Activated CD8-positive, alpha-beta memory T cell treated with anti-CD3 and anti-CD28 coated beads, Interleukin-2, amount 50 U/mL, for 1 hour (primary cell): ENCODE data around the gene GIN1.
"Not testable (repeated sequence)": the region's sequence is repeated elsewhere in the genome, so short reads cannot be mapped to it uniquely, and the experiment has no call there.

Experiments used
- DNase-seq: peaks from one replicate; pipeline ENCODE4 v3.0.0-alpha.2; 2020; ENCODE audit errors: extremely low read depth

Gene GIN1

DNA sequence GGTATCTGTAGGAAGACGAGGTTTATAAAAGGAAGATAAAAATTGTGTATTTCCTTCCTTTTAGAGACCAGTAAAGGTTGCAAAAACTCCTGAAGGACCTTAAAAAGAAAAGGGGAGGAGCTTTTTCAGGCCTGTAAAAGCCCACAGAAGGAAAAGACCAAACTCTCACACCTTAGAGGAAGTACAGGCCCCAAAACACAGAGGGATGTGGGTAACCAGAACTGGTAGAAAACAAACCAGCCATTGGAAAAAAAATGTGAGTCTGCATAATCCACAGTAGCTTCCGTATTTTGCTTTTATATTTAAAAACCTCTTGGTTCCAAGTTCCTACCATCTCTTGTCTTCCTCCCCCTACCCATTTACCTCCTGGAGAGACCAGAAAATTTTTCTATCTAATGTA lies 8.5 kb downstream of the GIN1 start:
- no peak for DNase-seq

DNA sequence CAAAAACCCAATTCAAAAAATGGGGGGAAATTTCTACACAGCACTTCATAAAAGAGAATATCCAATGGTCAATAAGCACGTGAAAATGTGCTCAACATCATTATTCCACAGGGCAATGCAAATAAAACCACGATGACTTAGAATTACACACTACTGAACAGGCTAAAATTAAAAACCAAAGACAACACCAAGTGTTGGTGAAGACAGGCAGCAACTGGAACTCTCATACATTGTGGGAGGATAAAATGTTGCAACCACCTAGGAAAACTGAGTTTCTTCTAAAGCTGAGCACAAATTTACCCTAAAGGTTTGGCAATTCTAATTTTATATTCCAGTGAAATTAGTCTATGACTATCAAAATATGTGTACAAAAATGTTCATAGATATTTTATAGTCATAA lies 9.5 kb downstream of the GIN1 start:
- no peak for DNase-seq

- DNase-seq: no peak
Observed at GRCh38 chr5:103109277-103109676, 10.7 kb downstream of the GIN1 start.

- no peak for DNase-seq
Observed at GRCh38 chr5:103108086-103108485, 11.9 kb downstream of the GIN1 start.

DNA sequence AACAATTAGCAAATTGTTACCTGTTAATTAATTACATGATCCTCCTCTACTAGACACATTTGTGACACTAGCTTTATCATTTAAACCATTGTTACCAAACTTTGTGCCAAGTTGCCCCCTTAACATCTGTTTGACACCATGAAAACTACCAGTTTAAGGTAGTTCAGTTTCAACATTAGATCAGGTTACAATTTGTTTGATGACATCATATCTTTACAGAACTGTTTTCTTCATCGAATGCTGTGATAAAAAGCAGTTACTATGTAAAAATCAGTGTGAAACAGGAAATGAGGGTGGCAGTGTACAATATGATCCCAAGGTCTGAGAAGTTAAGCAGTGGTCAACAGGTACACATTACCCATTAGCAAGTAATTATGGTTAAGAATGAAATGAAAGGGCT lies 17.7 kb downstream of the GIN1 start:
- DNase-seq: no peak

DNA sequence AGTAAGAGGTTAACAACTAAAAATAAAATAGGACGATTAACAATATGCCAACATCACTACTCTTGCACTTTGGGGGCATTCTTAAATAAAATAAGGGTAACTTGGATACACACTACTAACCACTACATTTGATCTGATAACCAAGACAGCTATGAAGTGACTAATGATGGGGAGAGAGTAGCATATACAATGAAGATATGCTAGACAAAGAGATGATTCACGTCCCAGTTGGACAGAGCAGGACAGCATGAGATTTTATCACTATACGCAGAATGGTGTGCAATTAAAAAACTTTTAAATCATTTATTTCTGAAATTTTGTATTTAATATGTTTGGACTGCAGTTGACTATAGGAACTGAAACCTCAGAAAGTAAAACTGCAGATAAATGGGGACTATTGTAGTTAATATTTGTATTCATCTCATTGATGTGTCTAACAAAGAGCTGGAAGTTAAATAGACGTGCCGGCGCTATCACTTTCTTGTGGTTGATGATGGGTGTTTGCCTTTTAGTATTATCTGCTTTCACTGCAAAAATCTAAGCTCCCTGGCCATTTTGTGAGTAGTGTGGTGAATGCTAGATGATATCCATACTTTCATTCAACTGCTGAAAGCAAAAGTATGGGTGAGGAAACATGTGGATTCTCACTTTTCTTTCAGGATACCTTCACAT lies 18.7 kb downstream of the GIN1 start:
- DNase-seq: no peak

- no peak for DNase-seq
Observed at GRCh38 chr5:103098993-103099392, 20.9 kb downstream of the GIN1 start.

GRCh38 chr5:103094737-103095136 lies 25.2 kb downstream of the GIN1 start:
- DNase-seq: no peak

GRCh38 chr5:103093727-103094126 lies 26.2 kb downstream of the GIN1 start:
- no peak for DNase-seq

- DNase-seq: no peak
Observed at GRCh38 chr5:103092676-103093075, 27.3 kb downstream of the GIN1 start.

DNA sequence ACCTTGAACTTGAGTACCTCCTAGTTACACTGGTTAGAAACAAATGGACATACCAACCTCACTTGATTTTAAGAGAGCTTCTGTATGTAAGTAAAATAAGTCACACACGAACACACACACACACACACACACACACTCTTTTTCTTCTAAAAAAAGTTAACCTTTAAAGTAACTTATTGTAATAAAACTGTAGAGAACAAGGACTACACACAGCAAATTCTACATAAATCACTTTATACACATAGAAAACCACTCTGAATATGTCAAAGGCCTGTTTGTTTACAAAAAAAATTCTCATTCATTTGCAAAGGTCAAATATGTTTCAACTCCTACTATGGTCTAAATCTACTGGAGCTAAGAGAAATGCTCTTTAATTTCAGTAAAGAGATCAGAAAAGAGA lies 29.1 kb downstream of the GIN1 start:
- no peak for DNase-seq

DNA sequence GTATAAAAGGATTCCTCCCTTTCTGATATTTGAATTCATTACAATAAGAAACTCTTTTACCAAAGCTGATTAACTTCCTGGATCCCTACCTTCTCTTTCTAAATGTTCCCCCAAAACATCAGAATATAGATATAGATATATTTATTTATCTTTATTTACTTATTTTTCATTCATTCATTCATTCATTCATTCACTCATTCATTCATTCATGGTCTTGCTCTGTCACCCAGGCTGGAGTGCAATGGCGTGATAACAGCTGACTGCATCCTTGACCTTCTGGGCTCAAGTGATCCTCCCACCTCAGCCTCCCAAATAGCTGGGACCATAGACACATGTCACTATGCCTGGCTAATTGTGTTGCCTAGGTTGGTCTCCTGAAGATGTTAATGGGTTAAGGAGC lies 30.7 kb downstream of the GIN1 start:
- DNase-seq: no peak

DNA sequence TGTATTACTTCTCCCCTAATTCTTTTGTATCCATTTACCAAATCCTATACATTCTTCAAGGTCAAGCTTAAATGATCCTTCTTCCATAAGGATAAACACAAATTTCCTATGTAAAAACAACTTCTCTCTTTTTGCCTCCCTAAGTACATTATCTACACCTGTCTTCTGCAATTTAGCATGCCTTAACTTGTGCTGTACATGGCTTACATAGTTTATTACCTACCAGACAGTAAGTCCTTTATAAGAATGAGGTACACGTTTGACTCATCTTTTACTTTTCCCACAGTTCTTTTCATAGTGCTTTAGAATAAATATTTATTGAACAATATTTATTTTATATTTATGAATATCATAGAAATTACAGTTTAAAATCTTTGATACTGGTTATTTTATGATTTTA lies 33.4 kb downstream of the GIN1 start:
- DNase-seq: no peak

- DNase-seq: no peak
Observed at GRCh38 chr5:103079796-103080195, 40.1 kb downstream of the GIN1 start.

DNA sequence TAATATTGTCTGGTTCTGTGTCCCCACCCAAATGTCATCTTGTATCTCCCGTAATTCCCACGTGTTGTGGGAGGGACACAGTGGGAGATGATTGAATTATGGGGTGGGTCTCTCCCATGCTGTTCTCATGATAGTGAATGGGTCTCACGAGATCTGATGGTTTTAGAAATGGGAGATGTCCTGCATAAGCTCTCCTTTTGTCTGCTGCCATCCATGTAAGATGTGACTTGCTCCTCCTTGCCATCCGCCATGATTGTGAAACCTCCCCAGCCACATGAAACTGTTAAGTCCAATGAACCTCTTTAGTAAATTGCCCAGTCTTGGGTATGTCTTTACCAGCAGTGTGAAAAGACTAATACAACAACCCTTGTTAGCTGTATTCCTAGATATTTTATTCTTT lies 44.5 kb downstream of the GIN1 start:
- DNase-seq: no peak

GRCh38 chr5:103073500-103073899 lies 46.4 kb downstream of the GIN1 start:
- not testable (repeated sequence) for DNase-seq

- no peak for DNase-seq
Observed at GRCh38 chr5:103066326-103066725, 53.6 kb downstream of the GIN1 start.

GRCh38 chr5:103060424-103060954 lies 59.4 kb downstream of the GIN1 start:
- no peak for DNase-seq

- DNase-seq: no peak
Observed at GRCh38 chr5:103059525-103059924, 60.4 kb downstream of the GIN1 start.

DNA sequence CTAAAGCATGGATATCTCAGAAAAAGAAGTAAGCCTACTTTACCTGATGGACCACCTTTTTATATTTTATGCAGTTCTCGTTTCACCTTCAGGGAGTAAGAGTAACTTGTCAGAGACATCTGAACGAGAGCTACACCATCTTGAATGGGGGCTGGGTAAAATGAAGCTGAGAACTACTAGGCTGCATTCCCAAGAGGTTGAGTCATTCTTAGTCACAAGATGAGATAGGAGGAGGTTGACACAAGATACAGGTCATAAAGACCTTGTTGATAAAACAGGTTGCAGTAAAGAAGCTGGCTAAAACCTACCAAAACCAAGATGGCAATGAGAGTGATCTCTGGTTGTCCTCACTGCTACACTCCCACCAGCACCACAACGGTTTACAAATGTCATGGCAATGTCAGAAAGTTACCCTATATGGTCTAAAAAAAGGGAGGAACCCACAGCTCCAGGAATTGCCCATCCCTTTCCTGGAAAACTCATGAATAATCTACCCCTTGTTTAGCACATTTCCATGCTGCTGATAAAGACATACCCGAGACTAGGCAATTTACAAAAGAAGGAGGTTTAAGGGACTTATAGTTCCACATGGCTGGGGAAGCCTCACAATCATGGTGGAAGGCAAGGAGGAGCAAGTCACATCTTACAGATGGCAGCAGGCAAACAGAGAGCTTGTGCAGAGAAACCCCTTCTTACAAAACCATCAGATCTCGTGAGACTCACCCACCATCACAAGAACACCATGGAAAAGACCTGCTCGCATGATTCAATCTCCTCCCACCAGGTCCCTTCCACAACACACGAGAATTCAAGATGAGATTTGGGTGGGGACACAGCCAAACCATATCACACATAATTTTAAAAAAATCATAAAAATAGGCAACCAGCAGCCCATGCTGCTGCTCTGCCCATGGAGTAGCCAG lies 62.5 kb downstream of the GIN1 start:
- no peak for DNase-seq

DNA sequence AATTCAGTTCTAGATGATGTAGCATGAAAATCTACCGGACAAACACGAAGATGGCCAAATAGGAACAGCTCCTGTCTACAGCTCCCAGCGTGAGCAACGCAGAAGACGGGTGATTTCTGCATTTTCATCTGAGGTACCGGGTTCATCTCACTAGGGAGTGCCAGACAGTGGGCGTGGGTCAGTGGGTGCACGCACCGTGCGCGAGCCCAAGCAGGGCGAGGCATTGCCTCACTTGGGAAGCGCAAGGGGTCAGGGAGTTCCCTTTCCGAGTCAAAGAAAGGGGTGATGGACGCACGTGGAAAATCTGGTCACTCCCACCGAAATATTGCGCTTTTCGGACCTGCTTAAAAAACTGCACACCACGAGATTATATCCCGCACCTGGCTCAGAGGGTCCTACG lies 73.2 kb downstream of the GIN1 start:
- DNase-seq: not testable (repeated sequence)

GRCh38 chr5:103041071-103041676 lies 78.8 kb downstream of the GIN1 start:
- no peak for DNase-seq
